Measurements from ENCODE around the gene SORL1-AS1.

DNA sequence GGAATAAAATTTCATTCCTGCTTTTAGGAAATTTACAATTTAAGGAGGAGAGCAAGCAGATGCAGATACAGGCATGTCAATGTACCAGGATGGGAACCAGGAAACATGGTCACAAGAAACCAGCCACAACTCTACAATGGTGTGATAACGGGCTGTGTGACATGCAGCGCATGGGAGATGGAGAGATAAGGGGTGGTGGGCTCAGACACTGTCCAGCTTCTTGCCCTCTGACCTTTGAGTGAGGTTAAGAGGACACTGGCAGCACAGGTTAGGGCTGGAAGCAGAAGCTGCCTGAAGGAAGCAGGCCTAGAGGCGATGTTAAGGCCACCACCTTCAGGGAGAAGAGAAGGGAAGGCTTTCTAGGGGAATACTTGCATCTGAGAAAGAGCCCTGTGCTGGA is 2.3 kb upstream of the SORL1-AS1 start:
- no peak for TF ChIP-seq POLR2A (IDR thresholded peaks at IDR 0.05; ENCODE audit: low read depth, low read length)
- TF ChIP-seq, protein P1, sequence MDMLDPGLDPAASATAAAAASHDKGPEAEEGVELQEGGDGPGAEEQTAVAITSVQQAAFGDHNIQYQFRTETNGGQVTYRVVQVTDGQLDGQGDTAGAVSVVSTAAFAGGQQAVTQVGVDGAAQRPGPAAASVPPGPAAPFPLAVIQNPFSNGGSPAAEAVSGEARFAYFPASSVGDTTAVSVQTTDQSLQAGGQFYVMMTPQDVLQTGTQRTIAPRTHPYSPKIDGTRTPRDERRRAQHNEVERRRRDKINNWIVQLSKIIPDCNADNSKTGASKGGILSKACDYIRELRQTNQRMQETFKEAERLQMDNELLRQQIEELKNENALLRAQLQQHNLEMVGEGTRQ (IDR thresholded peaks at IDR 0.05; ENCODE audit: low read depth, low read length), result no peak
- TF ChIP-seq, protein P2, sequence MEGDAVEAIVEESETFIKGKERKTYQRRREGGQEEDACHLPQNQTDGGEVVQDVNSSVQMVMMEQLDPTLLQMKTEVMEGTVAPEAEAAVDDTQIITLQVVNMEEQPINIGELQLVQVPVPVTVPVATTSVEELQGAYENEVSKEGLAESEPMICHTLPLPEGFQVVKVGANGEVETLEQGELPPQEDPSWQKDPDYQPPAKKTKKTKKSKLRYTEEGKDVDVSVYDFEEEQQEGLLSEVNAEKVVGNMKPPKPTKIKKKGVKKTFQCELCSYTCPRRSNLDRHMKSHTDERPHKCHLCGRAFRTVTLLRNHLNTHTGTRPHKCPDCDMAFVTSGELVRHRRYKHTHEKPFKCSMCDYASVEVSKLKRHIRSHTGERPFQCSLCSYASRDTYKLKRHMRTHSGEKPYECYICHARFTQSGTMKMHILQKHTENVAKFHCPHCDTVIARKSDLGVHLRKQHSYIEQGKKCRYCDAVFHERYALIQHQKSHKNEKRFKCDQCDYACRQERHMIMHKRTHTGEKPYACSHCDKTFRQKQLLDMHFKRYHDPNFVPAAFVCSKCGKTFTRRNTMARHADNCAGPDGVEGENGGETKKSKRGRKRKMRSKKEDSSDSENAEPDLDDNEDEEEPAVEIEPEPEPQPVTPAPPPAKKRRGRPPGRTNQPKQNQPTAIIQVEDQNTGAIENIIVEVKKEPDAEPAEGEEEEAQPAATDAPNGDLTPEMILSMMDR (conservative IDR thresholded peaks at IDR 0.05; ENCODE audit: low read depth, low read length), result no peak
- TF ChIP-seq FOS (IDR thresholded peaks at IDR 0.05; ENCODE audit: low read depth, low read length), result no peak
- no peak for TF ChIP-seq BHLHE40 (IDR thresholded peaks at IDR 0.05; ENCODE audit: low read depth, low read length)
- no peak for TF ChIP-seq RAD21 (IDR thresholded peaks at IDR 0.05; ENCODE audit: low read length)
- TF ChIP-seq RCOR1 (IDR thresholded peaks at IDR 0.05; ENCODE audit: insufficient replicate concordance, low read length), result no peak
- no peak for TF ChIP-seq CEBPB (IDR thresholded peaks at IDR 0.05; ENCODE audit: low read depth, low read length)
- TF ChIP-seq SMC3 (IDR thresholded peaks at IDR 0.05; ENCODE audit: low read depth, low read length), result no peak
- TF ChIP-seq RFX5 (IDR thresholded peaks at IDR 0.05; ENCODE audit: low read depth, low read length), result no peak
- TF ChIP-seq MXI1 (IDR thresholded peaks at IDR 0.05; ENCODE audit: borderline replicate concordance, low read depth, low read length), result no peak

Data from IMR-90 (cell line).